DLD1 (cell line): ENCODE measurements around the gene MYO18A.
"Not testable (repeated sequence)": the region's sequence is repeated elsewhere in the genome, so short reads cannot be mapped to it uniquely, and the experiment has no call there.

Experiments
- in situ Hi-C: cut with HindIII; loops from 2 replicates; pipeline ENCODE4 v1.10.0; 2017; ENCODE audit warnings: low sequenced_read_pairs

MYO18A gene

GRCh38 chr17:29108823-29109476 lies 71.2 kb downstream of the MYO18A start:
- in situ Hi-C loops = no loop called here

GRCh38 chr17:29107933-29108822 lies 72.0 kb downstream of the MYO18A start:
- in situ Hi-C loops = no loop called here

- in situ Hi-C loops = no loop called here
These were observed 73.1 kb downstream of the MYO18A start for GRCh38 chr17:29107084-29107483.

GRCh38 chr17:29103341-29103740 lies 76.9 kb downstream of the MYO18A start:
- in situ Hi-C loops = no loop called here

GRCh38 chr17:29102741-29103181 lies 77.4 kb downstream of the MYO18A start:
- in situ Hi-C loops = no loop called here

- in situ Hi-C loops = no loop called here
These were observed 78.2 kb downstream of the MYO18A start for GRCh38 chr17:29102046-29102445.

- in situ Hi-C loops = no loop called here
These were observed 79.9 kb downstream of the MYO18A start for GRCh38 chr17:29100296-29100695.

GRCh38 chr17:29099527-29099926 lies 80.7 kb downstream of the MYO18A start:
- in situ Hi-C loops = no loop called here

GRCh38 chr17:29096094-29096493 lies 84.1 kb downstream of the MYO18A start:
- in situ Hi-C loops = no loop called here

GRCh38 chr17:29095439-29095838 lies 84.8 kb downstream of the MYO18A start:
- in situ Hi-C loops = no loop called here

GRCh38 chr17:29094101-29094708 lies 86.0 kb downstream of the MYO18A start:
- in situ Hi-C loops = no loop called here

GRCh38 chr17:29093090-29093871 lies 86.9 kb downstream of the MYO18A start:
- in situ Hi-C loops = no loop called here

GRCh38 chr17:29091606-29092289 lies 88.5 kb downstream of the MYO18A start:
- in situ Hi-C loops = no loop called here

- in situ Hi-C loops = no loop called here
These were observed 89.2 kb downstream of the MYO18A start for GRCh38 chr17:29090750-29091605.

- in situ Hi-C loops = no loop called here
These were observed 90.1 kb downstream of the MYO18A start for GRCh38 chr17:29090108-29090507.

GRCh38 chr17:29089601-29090044 lies 90.6 kb downstream of the MYO18A start:
- in situ Hi-C loops = no loop called here

GRCh38 chr17:29088782-29089181 lies 91.4 kb downstream of the MYO18A start:
- in situ Hi-C loops = not testable (repeated sequence)

- in situ Hi-C loops = no loop called here
These were observed 93.4 kb downstream of the MYO18A start for GRCh38 chr17:29086628-29087332.

GRCh38 chr17:29085223-29085622 lies 95.0 kb downstream of the MYO18A start:
- in situ Hi-C loops = no loop called here
